Panc1 (cell line): Measurements from ENCODE around the gene RPS6KA1. TPM values are rescaled to one million over a fixed set of nuclear protein-coding genes. Genes with fewer than 3 reads are reported as not detected.

ENCODE experiments used
- ATAC-seq: fragments of 200-7000 bp; cut with Tn5 transposase; 2 replicates; pipeline ENCODE4 v1.9.1; 2020; ENCODE audit warnings: mild to moderate bottlenecking, moderate library complexity
- BruUV-seq: library from RNA; stranded (reverse); fragments of 400-500 nt; replicated peaks from 2 replicates; lab custom pipeline; 2021; lab: Mats Ljungman, UMichigan
- CTCF ChIA-PET: fragments of 300-600 bp; sonication (Branson Sonifier 250); formaldehyde crosslinking; loops from one replicate; lab custom pipeline; 2022; ENCODE audit warnings: antibody characterized with exemption; lab: Charles Lee
- POLR2A ChIA-PET: fragments of 300-600 bp; sonication (Branson Sonifier 250); formaldehyde crosslinking; loops from one replicate; lab custom pipeline; 2022; ENCODE audit warnings: antibody characterized with exemption; lab: Charles Lee
- DNase-seq: peaks from one replicate; pipeline ENCODE4 v3.0.0-alpha.2; 2010; ENCODE audit warnings: low read depth, low spot score
- H3K27ac ChIP-seq: 2 replicates; pipeline ENCODE4 v1.5.1; 2011; ENCODE audit warnings: mild to moderate bottlenecking, low read length, inconsistent platforms
- H3K27me3 ChIP-seq: fragments of 200-500 bp; sonication (Bioruptor generic); 2 replicates; pipeline ENCODE4 v1.6.0; 2014; ENCODE audit warnings: low read length, inconsistent platforms; ENCODE audit not compliant: control insufficient read depth, insufficient read depth
- H3K36me3 ChIP-seq: fragments of 200-500 bp; sonication (Bioruptor generic); 2 replicates; pipeline ENCODE4 v1.5.1; 2014; ENCODE audit warnings: inconsistent platforms, mild to moderate bottlenecking, low read length, moderate library complexity; ENCODE audit not compliant: control insufficient read depth, insufficient read depth
- H3K4me1 ChIP-seq: 2 replicates; pipeline ENCODE4 v1.5.1; 2011; ENCODE audit warnings: inconsistent platforms, mild to moderate bottlenecking, low read length, moderate library complexity; ENCODE audit not compliant: control insufficient read depth, insufficient read depth
- H3K4me3 ChIP-seq, 2 experiments: 2 replicates each; pipeline ENCODE4 v1.5.1; 2011 to 2012; ENCODE audit warnings: low read depth in 2 of 2, low read length in 2 of 2, mild to moderate bottlenecking in 2 of 2, inconsistent platforms in 1 of 2, moderate library complexity in 1 of 2
- H3K9me3 ChIP-seq: fragments of 200-500 bp; sonication (Bioruptor generic); 2 replicates; pipeline ENCODE4 v1.5.1; 2014; ENCODE audit warnings: low read depth, mild to moderate bottlenecking, inconsistent platforms, low read length, moderate library complexity; ENCODE audit not compliant: control insufficient read depth, insufficient read depth
- POLR2AphosphoS5 ChIP-seq: IDR thresholded peaks from 2 replicates; pipeline ENCODE4 v1.6.1; 2012; ENCODE audit warnings: mild to moderate bottlenecking, low read depth, low read length, moderate library complexity
- SIN3A ChIP-seq: IDR thresholded peaks from 2 replicates; pipeline ENCODE4 v1.6.1; 2012; ENCODE audit warnings: low read depth, mild to moderate bottlenecking, low read length, moderate library complexity, borderline replicate concordance; ENCODE audit not compliant: insufficient read depth
- in situ Hi-C: cut with HindIII; loops from 2 replicates; pipeline ENCODE4 v1.10.0; 2016; ENCODE audit warnings: low sequenced_read_pairs, low pct_unique_long_range_greater_than_20kb
- intact Hi-C: fragments of 100-400 bp; cut with micrococcal nuclease; formaldehyde crosslinking; loops from one replicate; pipeline ENCODE4 v1.10.0; 2022; ENCODE audit not compliant: unreplicated experiment
- microRNA-seq: library from miRNA; unstranded; fragments of <30 nt; microRNA quantifications from one replicate; pipeline ENCODE4 v1.1.0, GENCODE V29; 2020; ENCODE audit not compliant: unreplicated experiment
- total RNA-seq: library from RNA; stranded (reverse); gene quantifications from one replicate; pipeline ENCODE4 v1.2.1, GENCODE V29; 2021; ENCODE audit not compliant: unreplicated experiment

The RPS6KA1 gene
- total RNA-seq, 1 experiment from 2014 or later: 44.0 TPM

- intact Hi-C loops: no loop called here
- Histone ChIP-seq H3K4me3 (no peak overlapping the region), H3K4me1 (peaks cover 20% of the 10 kb centered on the region), H3K36me3 (no peaks in the 10 kb centered on the region), H3K27me3 (no peaks in the 10 kb centered on the region), H3K27ac (peak overlapping the region; percentile 57), H3K9me3 (no peaks in the 10 kb centered on the region)
- no peak for ATAC-seq
- TF ChIP-seq SIN3A: no peak
- TF ChIP-seq POLR2AphosphoS5: no peak
- BruUV-seq: no TSS peak
- in situ Hi-C loops: no loop called here
- no peak for DNase-seq
- ChIA-PET POLR2A (interaction anchor here (0.7 kb wide), 1 partner anchor 82 kb away, joined by 7 read pairs; no protein-coding TSS in a partner anchor), CTCF (no interaction called here)
These were observed 89.0 kb downstream of the RPS6KA1 start for GRCh38 chr1:26618561-26618960.

Small RNA genes within 50 kb of the gene (microRNA-seq; reads per million reads assigned to microRNA genes)
- 6.7 reads per million, percentile 20 among the genes with 10 or more reads in this experiment for gene MIR1976

Other genes with a start within 250 kb of the RPS6KA1 start
- 193 TPM for gene SH3BGRL3, start 249.7 kb upstream of the RPS6KA1 start, total RNA-seq
- 23.7 TPM for gene UBXN11, start 223.1 kb upstream of the RPS6KA1 start, total RNA-seq
- 1.6 TPM for gene CD52, start 211.8 kb upstream of the RPS6KA1 start, total RNA-seq
- gene CRYBG2, start 175.6 kb upstream of the RPS6KA1 start, total RNA-seq: 0.64 TPM
- not detected for gene ZNF683, start 157.0 kb upstream of the RPS6KA1 start, total RNA-seq
- gene LIN28A, start 118.9 kb upstream of the RPS6KA1 start, total RNA-seq: 0.64 TPM
- 56.7 TPM for gene DHDDS, start 97.4 kb upstream of the RPS6KA1 start, total RNA-seq
- gene HMGN2, start 57.3 kb upstream of the RPS6KA1 start, total RNA-seq: 496 TPM
- gene ARID1A, start 166.3 kb downstream of the RPS6KA1 start, total RNA-seq: 110 TPM